SK-N-SH (cell line): Measurements from ENCODE around the gene VSIG10L2. TPM values are rescaled to one million over a fixed set of nuclear protein-coding genes. Genes with fewer than 3 reads are reported as not detected.

Source experiments
- CTCF ChIA-PET: fragments of 300-600, 350-600 bp; formaldehyde crosslinking; extraction: SDS; loops from one replicate; lab custom pipeline; 2021; lab: Yijun Ruan, JAX
- POLR2A ChIA-PET: fragments of 350-600 bp; sonication (Branson Sonifier 250); formaldehyde crosslinking; extraction: SDS; loops from one replicate; lab custom pipeline; 2020; ENCODE audit warnings: antibody characterized with exemption, inconsistent platforms; lab: Yijun Ruan, JAX
- DNase-seq: peaks from one replicate; pipeline ENCODE4 v3.0.0; 2012
- H2AFZ ChIP-seq: fragments of 200-600 bp; sonication (generic); 2 replicates; pipeline ENCODE4 v1.8.1; 2016; ENCODE audit warnings: antibody characterized with exemption, mild to moderate bottlenecking, low read depth
- H3F3A ChIP-seq: fragments of 200-600 bp; sonication (generic); replicated peaks from 2 replicates; pipeline ENCODE3; 2016; ENCODE audit warnings: antibody characterized with exemption, mild to moderate bottlenecking; ENCODE audit not compliant: insufficient read depth
- H3K27ac ChIP-seq, 2 experiments: fragments of 200-500 bp in 1 of 2; fragments of 200-600 bp in 1 of 2; sonication (Bioruptor generic) in 1 of 2; sonication (generic), shearing (Covaris generic) in 1 of 2; 2 replicates each; pipeline versions ENCODE4 v1.5.1 to v1.6.1; 2014 to 2016; ENCODE audit warnings: low read depth in 2 of 2, inconsistent platforms in 1 of 2, low read length in 1 of 2, mild to moderate bottlenecking in 1 of 2, mixed read lengths in 1 of 2
- H3K27me3 ChIP-seq: fragments of 200-600 bp; sonication (generic), shearing (Covaris generic); 2 replicates; pipeline ENCODE4 v1.6.1; 2016; ENCODE audit warnings: mixed run types; ENCODE audit not compliant: insufficient read depth
- H3K36me3 ChIP-seq, 2 experiments: fragments of 200-500 bp in 1 of 2; fragments of 200-600 bp in 1 of 2; sonication (Bioruptor generic) in 1 of 2; sonication (generic) in 1 of 2; replicated peaks in 1 of 2; 2 replicates each; pipeline versions ENCODE3 to v1.5.1; 2014 to 2016; ENCODE audit warnings: low read length in 1 of 2, mild to moderate bottlenecking in 1 of 2; ENCODE audit not compliant: insufficient read depth in 2 of 2, control insufficient read depth in 1 of 2
- H3K4me1 ChIP-seq, 2 experiments: fragments of 200-500 bp in 1 of 2; fragments of 200-600 bp in 1 of 2; sonication (Bioruptor generic) in 1 of 2; sonication (generic), shearing (Covaris generic) in 1 of 2; 2 replicates each; pipeline versions ENCODE4 v1.5.1 to v1.6.1; 2014 to 2016; ENCODE audit warnings: low read depth in 1 of 2, low read length in 1 of 2, mixed run types in 1 of 2; ENCODE audit not compliant: insufficient read depth in 2 of 2, control insufficient read depth in 1 of 2
- H3K4me2 ChIP-seq: fragments of 200-600 bp; sonication (generic), shearing (Covaris generic); 2 replicates; pipeline ENCODE4 v1.6.1; 2017; ENCODE audit warnings: mixed run types
- H3K4me3 ChIP-seq, 2 experiments: fragments of 200-500 bp in 1 of 2; fragments of 200-600 bp in 1 of 2; sonication (Bioruptor generic) in 1 of 2; sonication (generic), shearing (Covaris generic) in 1 of 2; 2 replicates each; pipeline versions ENCODE4 v1.5.1 to v1.8.1; 2014 to 2016; ENCODE audit warnings: low read depth in 2 of 2, inconsistent platforms in 1 of 2, low read length in 1 of 2, mild to moderate bottlenecking in 1 of 2, mixed read lengths in 1 of 2, moderate library complexity in 1 of 2
- H3K79me2 ChIP-seq: fragments of 200-600 bp; sonication (generic); 2 replicates; pipeline ENCODE4 v1.8.1; 2017; ENCODE audit warnings: mild to moderate bottlenecking; ENCODE audit not compliant: insufficient read depth
- H3K9ac ChIP-seq: fragments of 200-600 bp; sonication (generic); 2 replicates; pipeline ENCODE4 v1.6.1; 2017; ENCODE audit warnings: mixed run types
- H3K9me2 ChIP-seq: fragments of 200-600 bp; sonication (generic); 2 replicates; pipeline ENCODE4 v1.6.1; 2017; ENCODE audit warnings: mixed run types
- H3K9me3 ChIP-seq: fragments of 200-600 bp; sonication (generic); 2 replicates; pipeline ENCODE4 v1.6.1; 2017; ENCODE audit warnings: mixed run types, mild to moderate bottlenecking, moderate library complexity
- H4K20me1 ChIP-seq: fragments of 200-600 bp; sonication (generic); 2 replicates; pipeline ENCODE4 v1.6.1; 2017; ENCODE audit warnings: mild to moderate bottlenecking, mixed run types; ENCODE audit not compliant: insufficient read depth
- CHD2 ChIP-seq: fragments of 150-350 bp; IDR thresholded peaks from 2 replicates; pipeline ENCODE4 v1.6.1; 2018; ENCODE audit warnings: low read length; ENCODE audit not compliant: partially characterized antibody
- EP300 ChIP-seq, 2 experiments: IDR thresholded peaks; 2 replicates each; pipeline versions ENCODE4 v1.4.0 to v1.6.1; 2012; ENCODE audit warnings: borderline replicate concordance in 1 of 2, low read depth in 1 of 2, low read length in 1 of 2
- EZH2phosphoT487 ChIP-seq: fragments of 200-600 bp; sonication (generic); IDR thresholded peaks from 2 replicates; pipeline ENCODE4 v1.6.1; 2017; ENCODE audit warnings: low read depth, mixed run types, mild to moderate bottlenecking, antibody characterized with exemption, moderate library complexity, borderline replicate concordance
- GABPA ChIP-seq: IDR thresholded peaks from 2 replicates; pipeline ENCODE4 v1.4.0; 2012; ENCODE audit warnings: low read depth, mild to moderate bottlenecking
- MEF2A ChIP-seq: IDR thresholded peaks from 2 replicates; pipeline ENCODE4 v1.4.0; 2012; ENCODE audit warnings: low read depth, borderline replicate concordance
- MXI1 ChIP-seq: IDR thresholded peaks from 2 replicates; pipeline ENCODE4 v1.6.1; 2012; ENCODE audit warnings: mild to moderate bottlenecking, low read depth, low read length, improper control_type of control experiment
- NFIC ChIP-seq: IDR thresholded peaks from 2 replicates; pipeline ENCODE4 v1.4.0; 2012; ENCODE audit warnings: borderline replicate concordance
- NRF1 ChIP-seq: IDR thresholded peaks from 2 replicates; pipeline ENCODE4 v1.6.1; 2012; ENCODE audit warnings: low read depth, mild to moderate bottlenecking, low read length
- RAD21 ChIP-seq: IDR thresholded peaks from 2 replicates; pipeline ENCODE4 v1.6.1; 2012; ENCODE audit warnings: mild to moderate bottlenecking, low read length
- RXRA ChIP-seq: IDR thresholded peaks from 2 replicates; pipeline ENCODE4 v1.4.0; 2012; ENCODE audit warnings: low read depth, mild to moderate bottlenecking, borderline replicate concordance
- SIN3A ChIP-seq: IDR thresholded peaks from 2 replicates; pipeline ENCODE4 v1.6.1; 2012; ENCODE audit warnings: low read depth, mild to moderate bottlenecking, low read length, moderate library complexity, borderline replicate concordance
- SMC3 ChIP-seq: IDR thresholded peaks from 2 replicates; pipeline ENCODE4 v1.6.1; 2012; ENCODE audit warnings: low read depth, low read length, improper control_type of control experiment
- TAF1 ChIP-seq: IDR thresholded peaks from 2 replicates; pipeline ENCODE4 v1.6.1; 2012; ENCODE audit warnings: low read depth, mild to moderate bottlenecking, low read length, moderate library complexity, borderline replicate concordance
- TEAD4 ChIP-seq: IDR thresholded peaks from 2 replicates; pipeline ENCODE4 v1.4.0; 2012; ENCODE audit warnings: mild to moderate bottlenecking, borderline replicate concordance; ENCODE audit not compliant: insufficient read depth
- WGBS: methylation state at CpG from one replicate; pipeline ENCODE4 v1.1.6; 2017; ENCODE audit warnings: low lambda C conversion rate; 5-methylcytosine and 5-hydroxymethylcytosine counted together
- polyA plus RNA-seq, 3 experiments: library from polyadenylated mRNA; depleted of rRNA; stranded (reverse); fragments of >200 nt; gene quantifications; 2 replicates each; pipeline ENCODE4 v1.2.3, GENCODE V29; 2012
- TF ChIP-seq, protein P1 (sequence below): fragments of 150-350 bp; IDR thresholded peaks from 2 replicates; pipeline ENCODE4 v1.6.1; 2016; ENCODE audit warnings: mild to moderate bottlenecking, low read depth, low read length
- TF ChIP-seq, protein P2 (sequence below): IDR thresholded peaks from 2 replicates; pipeline ENCODE4 v1.6.1; 2012; ENCODE audit warnings: mild to moderate bottlenecking, low read depth, low read length, moderate library complexity
- TF ChIP-seq, protein P3 (sequence below): IDR thresholded peaks from 2 replicates; pipeline ENCODE4; 2012
- TF ChIP-seq, protein P4 (sequence below): IDR thresholded peaks from 2 replicates; pipeline ENCODE4 v1.4.0; 2012; ENCODE audit warnings: low read depth
- TF ChIP-seq, protein P5 (sequence below): fragments of 200-600 bp; sonication (generic); IDR thresholded peaks from 2 replicates; pipeline ENCODE4 v1.6.1; 2017; ENCODE audit warnings: antibody characterized with exemption, mild to moderate bottlenecking, moderate library complexity

Gene VSIG10L2
- polyA plus RNA-seq, 1 of the 3 experiments (the other 2 are of a cell fraction) = 0.02 TPM

DNA sequence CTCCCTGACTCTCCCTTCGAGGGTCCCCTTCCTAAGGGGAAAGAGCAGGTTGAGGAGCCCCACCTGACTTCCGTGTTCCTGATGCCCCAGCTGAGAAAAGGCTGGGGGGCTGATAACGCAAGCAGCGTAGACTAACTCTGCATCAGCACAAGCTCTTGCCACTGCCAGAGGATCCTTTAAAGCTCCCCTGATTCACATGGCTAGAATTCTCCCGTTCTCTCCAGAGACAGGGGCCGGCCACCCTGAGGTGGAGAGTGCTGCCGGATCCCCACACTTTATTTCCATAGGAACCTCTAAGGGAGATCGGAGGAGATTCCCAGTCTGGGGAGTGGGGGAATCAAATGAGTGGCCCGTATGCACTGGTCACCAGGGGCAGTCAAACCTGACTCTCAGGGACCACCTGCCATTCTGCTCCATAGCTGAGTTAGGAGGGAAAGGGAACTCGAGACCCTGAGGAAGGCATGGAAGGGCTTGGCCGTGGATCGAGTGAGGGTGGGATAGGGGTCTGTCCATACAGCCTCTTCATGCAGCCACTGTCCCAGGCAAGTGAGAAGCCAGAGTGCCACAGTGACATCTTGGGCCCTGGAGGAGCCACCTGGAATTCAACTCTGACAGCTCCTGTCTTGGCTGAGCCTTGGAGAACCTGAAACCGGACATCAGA, 1.4 kb upstream of the VSIG10L2 start:
- no peaks in the 10 kb centered on the region for H4K20me1 ChIP-seq
- no peaks in the 10 kb centered on the region for H3F3A ChIP-seq
- no peaks in the 10 kb centered on the region for H3K36me3 ChIP-seq
- TF ChIP-seq MXI1 = no peak
- TF ChIP-seq, protein P1, sequence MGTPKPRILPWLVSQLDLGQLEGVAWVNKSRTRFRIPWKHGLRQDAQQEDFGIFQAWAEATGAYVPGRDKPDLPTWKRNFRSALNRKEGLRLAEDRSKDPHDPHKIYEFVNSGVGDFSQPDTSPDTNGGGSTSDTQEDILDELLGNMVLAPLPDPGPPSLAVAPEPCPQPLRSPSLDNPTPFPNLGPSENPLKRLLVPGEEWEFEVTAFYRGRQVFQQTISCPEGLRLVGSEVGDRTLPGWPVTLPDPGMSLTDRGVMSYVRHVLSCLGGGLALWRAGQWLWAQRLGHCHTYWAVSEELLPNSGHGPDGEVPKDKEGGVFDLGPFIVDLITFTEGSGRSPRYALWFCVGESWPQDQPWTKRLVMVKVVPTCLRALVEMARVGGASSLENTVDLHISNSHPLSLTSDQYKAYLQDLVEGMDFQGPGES = no peak
- TF ChIP-seq RXRA = no peak
- TF ChIP-seq, protein P2, sequence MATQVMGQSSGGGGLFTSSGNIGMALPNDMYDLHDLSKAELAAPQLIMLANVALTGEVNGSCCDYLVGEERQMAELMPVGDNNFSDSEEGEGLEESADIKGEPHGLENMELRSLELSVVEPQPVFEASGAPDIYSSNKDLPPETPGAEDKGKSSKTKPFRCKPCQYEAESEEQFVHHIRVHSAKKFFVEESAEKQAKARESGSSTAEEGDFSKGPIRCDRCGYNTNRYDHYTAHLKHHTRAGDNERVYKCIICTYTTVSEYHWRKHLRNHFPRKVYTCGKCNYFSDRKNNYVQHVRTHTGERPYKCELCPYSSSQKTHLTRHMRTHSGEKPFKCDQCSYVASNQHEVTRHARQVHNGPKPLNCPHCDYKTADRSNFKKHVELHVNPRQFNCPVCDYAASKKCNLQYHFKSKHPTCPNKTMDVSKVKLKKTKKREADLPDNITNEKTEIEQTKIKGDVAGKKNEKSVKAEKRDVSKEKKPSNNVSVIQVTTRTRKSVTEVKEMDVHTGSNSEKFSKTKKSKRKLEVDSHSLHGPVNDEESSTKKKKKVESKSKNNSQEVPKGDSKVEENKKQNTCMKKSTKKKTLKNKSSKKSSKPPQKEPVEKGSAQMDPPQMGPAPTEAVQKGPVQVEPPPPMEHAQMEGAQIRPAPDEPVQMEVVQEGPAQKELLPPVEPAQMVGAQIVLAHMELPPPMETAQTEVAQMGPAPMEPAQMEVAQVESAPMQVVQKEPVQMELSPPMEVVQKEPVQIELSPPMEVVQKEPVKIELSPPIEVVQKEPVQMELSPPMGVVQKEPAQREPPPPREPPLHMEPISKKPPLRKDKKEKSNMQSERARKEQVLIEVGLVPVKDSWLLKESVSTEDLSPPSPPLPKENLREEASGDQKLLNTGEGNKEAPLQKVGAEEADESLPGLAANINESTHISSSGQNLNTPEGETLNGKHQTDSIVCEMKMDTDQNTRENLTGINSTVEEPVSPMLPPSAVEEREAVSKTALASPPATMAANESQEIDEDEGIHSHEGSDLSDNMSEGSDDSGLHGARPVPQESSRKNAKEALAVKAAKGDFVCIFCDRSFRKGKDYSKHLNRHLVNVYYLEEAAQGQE = no peak
- TF ChIP-seq, protein P3, sequence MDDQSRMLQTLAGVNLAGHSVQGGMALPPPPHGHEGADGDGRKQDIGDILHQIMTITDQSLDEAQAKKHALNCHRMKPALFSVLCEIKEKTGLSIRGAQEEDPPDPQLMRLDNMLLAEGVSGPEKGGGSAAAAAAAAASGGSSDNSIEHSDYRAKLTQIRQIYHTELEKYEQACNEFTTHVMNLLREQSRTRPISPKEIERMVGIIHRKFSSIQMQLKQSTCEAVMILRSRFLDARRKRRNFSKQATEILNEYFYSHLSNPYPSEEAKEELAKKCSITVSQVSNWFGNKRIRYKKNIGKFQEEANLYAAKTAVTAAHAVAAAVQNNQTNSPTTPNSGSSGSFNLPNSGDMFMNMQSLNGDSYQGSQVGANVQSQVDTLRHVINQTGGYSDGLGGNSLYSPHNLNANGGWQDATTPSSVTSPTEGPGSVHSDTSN = no peak
- TF ChIP-seq TAF1 = no peak
- no peak for TF ChIP-seq EZH2phosphoT487
- no peak for TF ChIP-seq GABPA
- no peak for TF ChIP-seq NFIC
- no peak for TF ChIP-seq SIN3A
- no peak for TF ChIP-seq TEAD4
- TF ChIP-seq MEF2A = no peak
- no peak for TF ChIP-seq EP300 (IDR thresholded peaks at IDR 0.05; ENCODE audit: borderline replicate concordance in 1 of 2, low read depth in 1 of 2, low read length in 1 of 2)
- TF ChIP-seq, protein P4, sequence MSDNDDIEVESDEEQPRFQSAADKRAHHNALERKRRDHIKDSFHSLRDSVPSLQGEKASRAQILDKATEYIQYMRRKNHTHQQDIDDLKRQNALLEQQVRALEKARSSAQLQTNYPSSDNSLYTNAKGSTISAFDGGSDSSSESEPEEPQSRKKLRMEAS = no peak
- no peak for TF ChIP-seq SMC3
- no peak for TF ChIP-seq NRF1
- TF ChIP-seq RAD21 = no peak
- no peak for TF ChIP-seq CHD2
- TF ChIP-seq, protein P5, sequence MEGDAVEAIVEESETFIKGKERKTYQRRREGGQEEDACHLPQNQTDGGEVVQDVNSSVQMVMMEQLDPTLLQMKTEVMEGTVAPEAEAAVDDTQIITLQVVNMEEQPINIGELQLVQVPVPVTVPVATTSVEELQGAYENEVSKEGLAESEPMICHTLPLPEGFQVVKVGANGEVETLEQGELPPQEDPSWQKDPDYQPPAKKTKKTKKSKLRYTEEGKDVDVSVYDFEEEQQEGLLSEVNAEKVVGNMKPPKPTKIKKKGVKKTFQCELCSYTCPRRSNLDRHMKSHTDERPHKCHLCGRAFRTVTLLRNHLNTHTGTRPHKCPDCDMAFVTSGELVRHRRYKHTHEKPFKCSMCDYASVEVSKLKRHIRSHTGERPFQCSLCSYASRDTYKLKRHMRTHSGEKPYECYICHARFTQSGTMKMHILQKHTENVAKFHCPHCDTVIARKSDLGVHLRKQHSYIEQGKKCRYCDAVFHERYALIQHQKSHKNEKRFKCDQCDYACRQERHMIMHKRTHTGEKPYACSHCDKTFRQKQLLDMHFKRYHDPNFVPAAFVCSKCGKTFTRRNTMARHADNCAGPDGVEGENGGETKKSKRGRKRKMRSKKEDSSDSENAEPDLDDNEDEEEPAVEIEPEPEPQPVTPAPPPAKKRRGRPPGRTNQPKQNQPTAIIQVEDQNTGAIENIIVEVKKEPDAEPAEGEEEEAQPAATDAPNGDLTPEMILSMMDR = no peak
- H3K27me3 ChIP-seq = no peaks in the 10 kb centered on the region
- ChIA-PET POLR2A (no interaction called here), CTCF (interaction anchor here (1.1 to 6.0 kb wide), 4 partner anchors 9 to 249 kb away, joined by 3 to 55 read pairs (median 10); no protein-coding TSS in a partner anchor)
- H3K9ac ChIP-seq = no peak overlapping the region
- no peak overlapping the region for H3K4me3 ChIP-seq
- no peaks in the 10 kb centered on the region for H3K9me2 ChIP-seq
- no peak overlapping the region for H2AFZ ChIP-seq
- H3K9me3 ChIP-seq = no peaks in the 10 kb centered on the region
- 73% methylated on average over 12 of the region's 13 CpGs for WGBS
- H3K4me1 ChIP-seq = peaks cover 0 to 16% of the 10 kb centered on the region in 2 experiments; a peak in 1 of 4 replicates
- no peaks in the 10 kb centered on the region for H3K79me2 ChIP-seq
- DNase-seq = no peak
- H3K27ac ChIP-seq = no peak overlapping the region
- no peak overlapping the region for H3K4me2 ChIP-seq
